HG02623 (cell line): Measurements from ENCODE around the gene MEI1.

Experiments
- ATAC-seq: cut with Tn5 transposase; IDR thresholded peaks from one replicate; pipeline ENCODE4 v1.9.1; 2021; ENCODE audit warnings: moderate library complexity; ENCODE audit not compliant: unreplicated experiment

The MEI1 gene

DNA sequence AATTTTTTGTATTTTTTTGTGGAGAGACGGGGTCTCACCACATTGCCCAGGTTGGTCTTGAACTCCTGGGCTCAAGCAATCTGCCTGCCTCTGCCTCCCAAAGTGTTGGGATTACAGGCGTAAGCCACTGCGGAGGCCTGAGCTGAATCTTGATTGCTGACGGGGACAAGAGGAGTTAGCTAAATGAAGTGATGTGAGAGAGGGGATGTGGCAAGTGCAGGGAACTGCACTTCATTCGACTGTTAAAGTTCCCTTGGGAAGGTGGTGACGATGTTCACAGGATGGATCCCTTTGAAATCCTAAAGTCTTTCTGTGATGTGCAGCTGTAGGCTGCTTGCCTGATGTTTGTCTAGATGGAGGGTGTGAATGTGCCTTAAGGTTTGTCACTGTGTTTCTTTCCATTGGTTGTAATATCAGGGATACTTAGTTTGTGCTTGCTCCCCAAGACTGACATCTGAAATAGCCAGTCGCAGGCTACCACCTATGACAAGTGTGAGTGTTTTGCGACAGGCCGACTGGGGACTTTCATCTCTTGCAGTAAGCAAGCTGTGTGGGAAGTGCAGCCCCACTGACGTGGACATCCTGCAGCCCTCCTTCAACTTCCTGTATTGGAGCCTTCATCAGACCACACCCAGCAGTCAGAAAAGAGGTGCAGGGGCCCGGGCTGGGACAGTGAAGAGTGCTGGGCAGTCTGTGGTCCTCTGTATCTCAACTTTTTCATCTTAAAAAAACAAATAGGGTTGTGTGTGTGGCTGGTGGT, 81.6 kb downstream of the MEI1 start:
- peak; percentile 85 for ATAC-seq

DNA sequence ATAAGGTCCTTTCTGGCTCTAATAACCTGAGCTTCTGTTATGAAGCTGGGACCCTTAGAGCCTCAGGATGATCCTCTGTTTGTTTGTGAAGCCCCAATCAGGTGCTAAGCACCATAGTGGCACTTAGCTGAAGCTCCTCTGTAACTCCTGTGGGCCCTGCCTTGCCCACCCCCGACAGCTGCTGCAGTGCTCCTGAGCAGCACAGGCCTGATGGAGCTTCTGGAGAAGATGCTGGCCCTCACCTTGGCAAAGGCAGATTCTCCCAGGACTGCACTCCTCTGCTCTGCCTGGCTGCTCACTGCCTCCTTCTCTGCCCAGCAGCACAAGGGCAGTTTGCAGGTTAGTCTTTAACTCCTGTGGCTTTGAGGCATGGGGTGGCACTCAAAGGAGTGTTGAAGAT, 82.2 kb downstream of the MEI1 start:
- peak; percentile 6 for ATAC-seq

DNA sequence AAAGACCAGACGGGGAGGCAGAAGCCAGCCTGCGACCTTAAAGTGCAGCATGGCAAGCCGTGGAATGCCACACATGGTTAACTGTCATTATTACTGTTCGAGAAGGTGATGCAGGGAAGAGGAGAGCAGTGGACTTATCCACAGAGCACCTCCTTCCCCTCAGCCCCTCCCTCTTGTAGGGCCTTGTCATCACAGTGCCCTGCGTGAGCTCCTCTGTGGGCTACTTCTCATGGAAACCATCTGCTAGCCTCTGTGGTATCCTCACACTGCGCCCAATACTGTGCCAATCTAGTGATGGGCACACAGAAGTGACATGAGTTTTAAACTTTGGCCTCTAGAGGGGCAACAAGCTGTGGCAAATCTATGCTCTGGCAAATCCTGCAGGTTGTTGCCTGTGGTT, 83.0 kb downstream of the MEI1 start:
- no peak for ATAC-seq

DNA sequence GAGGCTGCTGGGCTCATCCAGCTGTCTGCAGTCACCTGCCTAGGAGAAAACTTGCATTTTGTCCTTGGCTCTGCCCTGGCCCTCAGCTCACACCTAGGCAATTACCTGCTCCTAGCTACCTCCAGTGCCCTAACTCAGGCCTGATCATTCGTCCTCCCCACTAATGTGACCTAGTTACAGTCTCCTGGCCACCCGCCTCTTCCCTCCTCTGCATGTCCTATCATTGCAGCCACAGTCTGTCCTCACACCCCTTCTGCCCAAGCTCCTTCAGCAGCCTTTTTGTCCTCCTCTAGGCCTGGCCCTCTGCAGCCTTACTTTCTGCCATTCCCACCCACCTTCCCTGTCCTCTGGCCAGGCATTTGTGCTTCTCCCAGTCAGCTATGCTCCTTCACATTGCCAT, 83.4 kb downstream of the MEI1 start:
- ATAC-seq, result no peak

GRCh38 chr22:41787331-41787730, 88.0 kb downstream of the MEI1 start:
- ATAC-seq, result no peak

GRCh38 chr22:41793871-41794270, 94.6 kb downstream of the MEI1 start:
- ATAC-seq, result no peak

DNA sequence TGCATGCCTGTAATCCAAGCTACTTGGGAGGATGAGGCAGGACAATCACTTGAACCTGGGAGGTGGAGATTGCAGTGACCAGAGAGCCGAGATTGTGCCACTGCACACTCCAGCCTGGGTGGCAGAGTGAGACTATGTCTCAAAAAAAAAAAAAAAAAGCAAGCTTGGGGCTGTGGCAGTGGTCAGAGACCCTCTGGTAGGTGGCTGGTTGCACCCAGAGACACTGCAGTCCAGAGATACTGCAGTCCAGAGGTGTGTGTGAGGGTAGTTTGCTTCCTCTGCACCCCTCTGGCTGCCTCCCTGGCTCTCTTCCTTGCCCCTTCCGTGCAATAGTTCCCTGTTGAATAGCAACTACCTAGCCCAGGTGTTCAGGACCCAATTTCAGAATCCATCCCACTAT, 99.4 kb downstream of the MEI1 start:
- ATAC-seq, result no peak

- ATAC-seq, result peak; percentile 23
These were observed 100.4 kb downstream of the MEI1 start for GRCh38 chr22:41799486-41800347.

DNA sequence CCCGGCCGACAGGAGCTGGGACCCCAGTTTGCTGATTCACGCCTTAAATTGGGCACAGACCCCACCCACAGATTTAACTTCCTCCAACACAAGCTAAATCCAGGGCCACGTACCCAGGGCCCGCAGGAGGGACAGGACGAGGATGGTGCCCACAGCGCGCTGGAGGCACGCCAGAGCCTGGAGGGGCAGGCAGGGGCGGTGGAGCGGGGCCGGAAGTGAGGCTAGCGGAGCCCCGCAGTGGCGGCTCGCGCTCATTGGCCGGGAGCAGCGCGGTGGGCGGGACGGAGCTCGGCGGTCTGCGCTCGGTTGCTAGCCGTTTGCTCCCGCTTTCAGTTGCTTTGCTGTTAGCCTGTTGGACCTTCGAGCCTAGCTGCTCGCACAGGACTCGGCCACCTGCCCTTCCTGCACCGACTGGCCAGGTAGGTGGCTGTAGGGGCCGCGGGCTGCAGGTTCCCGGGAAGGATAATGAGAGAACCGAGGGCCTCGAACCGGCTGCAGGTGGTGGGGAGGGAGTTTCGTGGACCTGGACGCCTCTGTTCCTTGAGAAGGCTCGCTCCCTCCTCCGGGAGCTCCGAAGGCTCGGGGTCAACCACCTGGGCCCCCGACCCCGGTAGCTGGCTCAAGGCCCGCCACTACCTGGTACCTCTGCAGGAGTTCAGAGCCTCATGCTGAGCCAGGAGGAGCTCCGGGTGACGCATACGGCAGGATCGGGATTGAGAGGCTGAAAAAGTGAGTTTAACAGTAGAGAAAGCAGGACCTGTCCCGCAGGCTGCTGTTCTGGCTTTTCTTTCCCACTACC, 101.2 kb downstream of the MEI1 start, which contains the start of gene CCDC134:
CCDC134 (plus strand) TSS at position 332 of the 799 bp plus-strand sequence. CDS start 8,212 bp downstream, outside the sequence.
- peak; percentile 83 for ATAC-seq

DNA sequence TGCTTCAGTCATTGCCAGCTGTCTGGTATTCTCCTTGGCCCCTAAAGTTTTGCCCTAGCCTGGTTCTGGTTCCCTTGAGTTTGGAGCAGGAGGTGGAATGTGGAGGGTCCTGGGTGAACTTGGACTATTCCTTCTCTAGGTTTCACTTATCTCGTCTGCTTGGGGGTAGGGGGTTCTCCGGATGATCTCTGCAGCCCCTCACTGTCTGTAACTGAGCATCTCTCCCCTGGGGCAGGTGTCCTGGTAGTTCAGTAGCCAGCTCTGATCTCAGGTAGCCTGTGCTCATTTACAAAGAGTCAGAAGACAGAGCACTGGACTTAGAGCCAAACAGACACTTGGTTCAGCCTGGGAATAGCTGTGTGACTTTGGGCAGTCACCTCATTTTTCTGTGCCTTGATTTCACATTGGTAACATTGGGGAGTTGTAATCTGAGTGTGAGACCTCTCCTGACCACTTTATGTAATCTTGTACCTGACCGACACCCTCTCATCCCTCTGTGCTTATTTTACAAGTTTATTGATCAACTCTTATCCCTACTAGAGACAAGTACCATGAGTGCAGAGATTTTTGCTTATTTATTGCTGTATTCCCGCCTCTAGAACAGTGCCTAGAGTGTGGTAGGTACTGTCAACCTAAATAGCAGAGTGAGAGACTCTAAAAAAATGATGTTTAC, 102.0 kb downstream of the MEI1 start:
- no peak for ATAC-seq

DNA sequence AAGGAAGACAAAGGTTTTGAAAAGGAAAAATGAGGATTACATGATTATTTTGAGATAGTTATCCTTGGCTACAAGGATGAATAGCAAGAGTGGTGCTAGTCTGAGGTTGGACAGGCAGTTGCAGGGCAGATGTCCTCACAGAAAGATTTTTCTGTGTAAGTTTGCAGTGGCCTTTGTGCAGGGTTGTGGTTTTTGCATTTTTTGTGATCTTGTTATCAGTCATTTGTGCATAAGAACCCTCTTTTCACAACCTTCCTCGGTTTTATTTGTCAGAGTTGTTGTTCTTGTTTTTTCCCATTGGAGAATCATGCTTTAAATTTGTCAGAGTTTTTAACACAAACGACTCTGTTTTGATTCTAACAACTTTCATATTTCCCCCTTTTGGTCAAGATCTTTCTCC, 102.6 kb downstream of the MEI1 start:
- no peak for ATAC-seq

- ATAC-seq, result no peak
These were observed 106.3 kb downstream of the MEI1 start for GRCh38 chr22:41805639-41806038.

- no peak for ATAC-seq
These were observed 109.1 kb downstream of the MEI1 start for GRCh38 chr22:41808400-41808799.

DNA sequence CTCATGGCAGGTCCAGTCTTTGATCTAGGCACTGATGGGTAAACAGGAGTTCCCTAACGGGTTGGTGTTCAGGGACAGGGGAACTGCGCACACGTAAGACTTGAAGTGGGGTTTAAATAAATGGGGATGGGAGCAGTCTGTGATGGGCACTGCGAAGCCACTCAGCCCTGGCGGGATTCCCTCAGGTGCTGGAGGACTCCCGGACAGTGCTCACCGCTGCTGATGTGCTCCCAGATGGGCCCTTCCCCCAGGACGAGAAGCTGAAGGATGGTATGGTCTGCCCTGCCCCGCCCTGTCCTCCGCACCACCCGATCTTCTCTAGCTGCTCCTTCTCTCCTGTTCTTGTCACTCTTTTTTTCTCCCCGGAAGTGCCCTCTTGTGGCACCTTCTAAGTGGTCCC, 110.7 kb downstream of the MEI1 start:
- ATAC-seq, result no peak

DNA sequence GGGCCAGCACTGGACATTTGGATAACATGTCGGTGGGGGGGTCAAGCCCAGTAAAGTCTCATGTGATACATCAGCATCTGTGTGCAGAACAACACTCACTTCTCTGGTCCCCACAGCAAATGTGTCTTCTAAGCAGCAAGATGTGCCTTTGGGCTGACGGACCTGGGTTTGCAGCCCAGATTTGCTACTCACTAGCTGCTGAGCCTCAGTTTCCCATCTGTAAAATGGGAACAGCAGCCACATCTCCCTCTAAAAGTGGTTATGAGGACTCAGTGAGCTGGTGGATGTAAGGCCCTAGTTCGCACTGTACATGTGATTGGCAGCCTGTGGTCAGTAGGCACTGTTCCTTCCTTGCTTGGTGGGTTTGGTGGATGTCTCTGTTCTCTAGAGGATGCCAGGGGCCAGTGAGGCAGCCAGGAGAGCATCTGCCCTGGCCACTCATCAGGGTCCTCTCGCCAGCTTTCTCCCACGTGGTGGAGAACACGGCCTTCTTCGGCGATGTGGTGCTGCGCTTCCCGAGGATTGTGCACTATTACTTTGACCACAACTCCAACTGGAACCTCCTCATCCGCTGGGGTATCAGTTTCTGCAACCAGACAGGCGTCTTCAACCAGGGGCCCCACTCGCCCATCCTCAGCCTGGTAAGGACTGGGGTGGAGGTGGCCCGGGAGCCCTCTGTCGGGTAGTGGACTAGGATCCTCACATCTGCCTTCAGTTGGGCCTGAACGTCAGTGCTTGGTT, 113.7 kb downstream of the MEI1 start:
- ATAC-seq, result no peak

DNA sequence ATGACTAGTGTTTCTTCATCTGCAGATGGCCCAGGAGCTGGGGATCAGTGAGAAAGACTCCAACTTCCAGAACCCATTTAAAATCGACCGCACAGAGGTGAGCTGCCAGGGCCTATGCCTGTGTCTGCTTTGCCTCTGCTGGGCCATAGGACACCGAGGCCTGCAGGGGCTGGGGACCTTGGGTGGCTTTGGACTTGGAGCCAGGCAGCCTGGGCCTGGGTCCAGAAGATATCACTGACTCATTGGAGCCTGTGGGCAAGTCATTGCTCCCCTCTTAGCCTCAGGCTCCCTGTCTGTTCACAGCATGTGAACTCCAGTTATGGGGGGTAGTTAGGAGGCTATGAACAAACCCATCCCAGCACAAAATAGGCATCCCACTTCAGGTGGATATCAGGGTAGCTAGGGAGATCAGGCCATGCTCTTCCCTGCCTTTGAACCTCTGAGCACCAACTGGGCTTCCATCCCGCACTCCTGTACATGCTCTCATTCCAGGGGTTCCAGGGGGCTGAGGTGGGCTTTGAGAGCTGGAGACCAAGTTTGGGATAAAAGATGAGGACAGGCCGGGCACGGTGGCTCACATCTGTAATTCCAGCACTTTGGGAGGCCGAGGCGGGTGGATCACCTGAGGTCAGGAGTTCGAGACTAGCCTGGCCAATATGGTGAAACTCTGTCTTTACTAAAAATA, 114.6 kb downstream of the MEI1 start:
- no peak for ATAC-seq

- no peak for ATAC-seq
These were observed 116.4 kb downstream of the MEI1 start for GRCh38 chr22:41815716-41816115.

DNA sequence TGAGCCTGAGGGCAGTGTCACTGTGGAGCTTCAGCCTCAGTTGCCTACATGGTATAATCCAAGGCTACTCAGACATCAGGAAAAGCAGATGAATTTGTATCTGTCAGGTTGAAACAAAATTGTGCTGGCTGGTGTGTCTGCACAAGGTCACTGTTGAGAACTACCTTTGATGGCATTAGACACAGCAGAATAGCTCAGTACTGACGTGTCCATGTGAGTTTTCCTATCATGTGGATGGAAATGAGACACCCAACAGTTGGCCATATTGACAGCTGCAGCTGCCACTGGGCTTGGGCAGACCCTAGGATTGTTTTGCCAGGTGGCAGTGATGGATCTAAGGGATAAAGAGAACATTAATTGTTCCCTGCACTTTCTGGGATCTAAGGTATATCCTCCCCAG, 116.9 kb downstream of the MEI1 start:
- no peak for ATAC-seq

DNA sequence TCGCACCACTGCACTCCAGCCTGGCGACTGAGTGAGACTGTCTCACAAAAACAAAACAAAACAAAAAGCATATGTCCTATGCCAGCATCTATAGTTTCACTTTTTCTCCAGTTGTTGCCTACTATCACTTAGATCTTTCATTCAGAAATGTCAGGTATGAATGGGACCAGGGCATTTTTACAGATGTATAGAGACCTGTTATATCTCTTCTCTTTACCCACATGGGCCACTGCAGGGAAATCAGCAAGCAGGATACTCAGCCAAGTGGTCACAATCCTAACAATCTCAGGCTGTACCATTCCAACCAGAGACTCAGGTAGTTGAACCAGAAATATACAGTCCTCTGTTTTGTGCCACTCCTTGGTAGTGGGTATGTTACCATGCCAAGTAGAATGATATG, 117.6 kb downstream of the MEI1 start:
- ATAC-seq, result no peak
